IMR-90 (cell line): ENCODE results near the gene NDEL1. TPM values are rescaled to one million over a fixed set of nuclear protein-coding genes. Genes with fewer than 3 reads are reported as not detected.

Experiments
- ATAC-seq: fragments of 200-7000 bp; cut with Tn5 transposase; 2 replicates; pipeline ENCODE4 v1.9.1; 2020; ENCODE audit warnings: low read depth, mild to moderate bottlenecking, moderate library complexity
- BruUV-seq: library from RNA; stranded (reverse); fragments of 400-500 nt; replicated peaks from 2 replicates; lab custom pipeline; 2021; lab: Mats Ljungman, UMichigan
- CTCF ChIA-PET: fragments of 300-600 bp; formaldehyde crosslinking; extraction: SDS; loops from one replicate; lab custom pipeline; 2021; ENCODE audit warnings: antibody characterized with exemption; lab: Yijun Ruan, JAX
- POLR2A ChIA-PET: fragments of 300-600 bp; sonication (Branson Sonifier 250); formaldehyde crosslinking; loops from one replicate; lab custom pipeline; 2022; ENCODE audit warnings: antibody characterized with exemption; ENCODE audit not compliant: unreplicated experiment; lab: Charles Lee
- DNase-seq: peaks from one replicate; pipeline ENCODE4 v3.0.0; 2013
- H2AFZ ChIP-seq: replicated peaks from 2 replicates; pipeline ENCODE3; 2013; ENCODE audit warnings: low read length, mild to moderate bottlenecking; ENCODE audit not compliant: poor library complexity
- H2AK5ac ChIP-seq: 2 replicates; pipeline ENCODE4 v1.6.1; 2013; ENCODE audit warnings: low read depth, low read length, inconsistent platforms
- H2AK9ac ChIP-seq: replicated peaks from 2 replicates; pipeline ENCODE3; 2013; ENCODE audit warnings: mild to moderate bottlenecking, low read depth, low read length, moderate library complexity; ENCODE audit not compliant: poor library complexity
- H2BK120ac ChIP-seq: 2 replicates; pipeline ENCODE4 v1.6.1; 2013; ENCODE audit warnings: low read depth, low read length, inconsistent platforms
- H2BK15ac ChIP-seq: 3 replicates; pipeline ENCODE4 v1.6.1; 2013; ENCODE audit warnings: low read depth, low read length, inconsistent platforms
- H2BK20ac ChIP-seq: 2 replicates; pipeline ENCODE4 v1.6.1; 2013; ENCODE audit warnings: low read depth, mild to moderate bottlenecking, inconsistent platforms, low read length, moderate library complexity
- H2BK5ac ChIP-seq: 2 replicates; pipeline ENCODE4 v1.6.1; 2013; ENCODE audit warnings: mild to moderate bottlenecking, low read depth, low read length, inconsistent platforms; ENCODE audit not compliant: poor library complexity, severe bottlenecking
- H3K14ac ChIP-seq: replicated peaks from 2 replicates; pipeline ENCODE4 v1.6.1; 2013; ENCODE audit warnings: low read depth, low read length, inconsistent platforms
- H3K18ac ChIP-seq: 2 replicates; pipeline ENCODE4 v1.6.1; 2013; ENCODE audit warnings: low read depth, low read length, control low read depth
- H3K23ac ChIP-seq: 2 replicates; pipeline ENCODE4 v1.6.1; 2013; ENCODE audit warnings: low read depth, low read length, inconsistent platforms
- H3K27ac ChIP-seq: 2 replicates; pipeline ENCODE4 v1.5.1; 2013; ENCODE audit warnings: mild to moderate bottlenecking, control low read depth, low read length; ENCODE audit not compliant: insufficient read depth
- H3K27me3 ChIP-seq: 2 replicates; pipeline ENCODE4 v1.6.1; 2013; ENCODE audit warnings: low read length; ENCODE audit not compliant: control insufficient read depth, insufficient read depth
- H3K36me3 ChIP-seq: 2 replicates; pipeline ENCODE4 v1.6.1; 2013; ENCODE audit warnings: low read length, mixed read lengths; ENCODE audit not compliant: control insufficient read depth, insufficient read depth
- H3K4ac ChIP-seq: 2 replicates; pipeline ENCODE4 v1.6.1; 2013; ENCODE audit warnings: low read depth, low read length, inconsistent platforms
- H3K4me1 ChIP-seq: 2 replicates; pipeline ENCODE4 v1.6.1; 2013; ENCODE audit warnings: low read length, mixed read lengths; ENCODE audit not compliant: control insufficient read depth, insufficient read depth
- H3K4me2 ChIP-seq: 2 replicates; pipeline ENCODE4 v1.6.1; 2013; ENCODE audit warnings: low read depth, mild to moderate bottlenecking, control low read depth, low read length, moderate library complexity
- H3K4me3 ChIP-seq: 2 replicates; pipeline ENCODE4 v1.5.1; 2013; ENCODE audit warnings: low read depth, mild to moderate bottlenecking, control low read depth, low read length, moderate library complexity; ENCODE audit not compliant: insufficient read depth
- H3K56ac ChIP-seq: 2 replicates; pipeline ENCODE4 v1.6.1; 2013; ENCODE audit warnings: low read length, inconsistent platforms; ENCODE audit not compliant: insufficient read depth; ENCODE audit errors: extremely low read depth
- H3K79me1 ChIP-seq, 2 experiments: 2 replicates each; pipeline ENCODE4 v1.6.1; 2013; ENCODE audit warnings: low read length in 2 of 2, inconsistent platforms in 1 of 2, low read depth in 1 of 2
- H3K9ac ChIP-seq: 2 replicates; pipeline ENCODE4 v1.6.1; 2013; ENCODE audit warnings: low read depth, low read length, control low read depth
- H3K9me1 ChIP-seq: 2 replicates; pipeline ENCODE4 v1.6.1; 2013; ENCODE audit warnings: low read length, inconsistent platforms; ENCODE audit not compliant: insufficient read depth
- H3K9me3 ChIP-seq: 2 replicates; pipeline ENCODE4 v1.6.1; 2013; ENCODE audit warnings: low read length; ENCODE audit not compliant: control insufficient read depth, insufficient read depth
- H4K20me1 ChIP-seq: 2 replicates; pipeline ENCODE4 v1.6.1; 2013; ENCODE audit warnings: low read length, inconsistent platforms; ENCODE audit not compliant: insufficient read depth
- H4K5ac ChIP-seq: 2 replicates; pipeline ENCODE4 v1.6.1; 2013; ENCODE audit warnings: mild to moderate bottlenecking, low read depth, low read length, control low read depth
- H4K8ac ChIP-seq, 2 experiments: 2 replicates each; pipeline ENCODE4 v1.6.1; 2013; ENCODE audit warnings: low read depth in 2 of 2, low read length in 2 of 2, control low read depth in 1 of 2, inconsistent platforms in 1 of 2
- H4K91ac ChIP-seq: 2 replicates; pipeline ENCODE4 v1.6.1; 2013; ENCODE audit warnings: low read depth, low read length, inconsistent platforms; ENCODE audit not compliant: insufficient read depth
- BHLHE40 ChIP-seq: fragments of 150-350 bp; IDR thresholded peaks from 2 replicates; pipeline ENCODE4 v1.6.1; 2016; ENCODE audit warnings: mild to moderate bottlenecking, low read depth, low read length
- CEBPB ChIP-seq: IDR thresholded peaks from 2 replicates; pipeline ENCODE4 v1.6.1; 2012; ENCODE audit warnings: low read depth, low read length, improper control_type of control experiment
- CHD1 ChIP-seq: IDR thresholded peaks from 2 replicates; pipeline ENCODE4 v1.6.1; 2012; ENCODE audit warnings: low read depth, low read length, improper control_type of control experiment
- CTCF ChIP-seq: conservative IDR thresholded peaks from 2 replicates; pipeline ENCODE4 v1.5.1; 2012; ENCODE audit warnings: mild to moderate bottlenecking, low read depth, low read length, improper control_type of control experiment
- FOS ChIP-seq: fragments of 150-350 bp; IDR thresholded peaks from 2 replicates; pipeline ENCODE4 v1.6.1; 2016; ENCODE audit warnings: low read depth, low read length
- MAFK ChIP-seq: IDR thresholded peaks from 2 replicates; pipeline ENCODE4 v1.6.1; 2012; ENCODE audit warnings: low read depth, low read length, improper control_type of control experiment
- MXI1 ChIP-seq: IDR thresholded peaks from 2 replicates; pipeline ENCODE4 v1.6.1; 2012; ENCODE audit warnings: low read depth, mild to moderate bottlenecking, low read length, moderate library complexity, borderline replicate concordance
- NFE2L2 ChIP-seq: fragments of 150-350 bp; IDR thresholded peaks from 2 replicates; pipeline ENCODE4 v1.6.1; 2016; ENCODE audit warnings: low read depth, mild to moderate bottlenecking, low read length
- POLR2A ChIP-seq: IDR thresholded peaks from 2 replicates; pipeline ENCODE4 v1.6.1; 2012; ENCODE audit warnings: mild to moderate bottlenecking, low read depth, low read length
- RAD21 ChIP-seq: IDR thresholded peaks from 2 replicates; pipeline ENCODE4 v1.6.1; 2012; ENCODE audit warnings: low read length, improper control_type of control experiment
- RCOR1 ChIP-seq: IDR thresholded peaks from 2 replicates; pipeline ENCODE4 v1.6.1; 2012; ENCODE audit warnings: mild to moderate bottlenecking, low read length, improper control_type of control experiment; ENCODE audit not compliant: insufficient replicate concordance
- RFX5 ChIP-seq: IDR thresholded peaks from 2 replicates; pipeline ENCODE4 v1.8.0; 2012; ENCODE audit warnings: low read depth, mild to moderate bottlenecking, low read length, moderate library complexity
- SMC3 ChIP-seq: fragments of 150-350 bp; IDR thresholded peaks from 2 replicates; pipeline ENCODE4 v1.6.1; 2016; ENCODE audit warnings: low read depth, mild to moderate bottlenecking, antibody characterized with exemption, low read length, moderate library complexity
- USF2 ChIP-seq: fragments of 150-350 bp; IDR thresholded peaks from 2 replicates; pipeline ENCODE4 v1.6.1; 2017; ENCODE audit warnings: mild to moderate bottlenecking, antibody characterized with exemption, low read length, low read depth
- WGBS, 2 experiments: methylation state at CpG; one replicate each; pipeline versions ENCODE4 v1.1.5 to v1.1.7; 2013; ENCODE audit warnings: missing lambda C conversion rate in 2 of 2; ENCODE audit not compliant: insufficient read length in 1 of 2; ENCODE audit errors: extremely low coverage in 2 of 2; 5-methylcytosine and 5-hydroxymethylcytosine counted together
- dilution Hi-C: fragments of 300-500 bp; cut with HindIII; formaldehyde crosslinking; loops from one replicate; pipeline ENCODE4 v1.14.3; 2018; ENCODE audit warnings: low sequenced_read_pairs; ENCODE audit not compliant: unreplicated experiment
- in situ Hi-C: fragments of 300-500 bp; cut with MboI; formaldehyde crosslinking; loops from 3 replicates; pipeline ENCODE4 v1.14.3; 2019; ENCODE audit warnings: low sequenced_read_pairs, inconsistent platforms, mixed read lengths
- intact Hi-C: fragments of 100-400 bp; cut with micrococcal nuclease; formaldehyde crosslinking; loops from 2 replicates; pipeline ENCODE4 v1.10.0; 2022
- polyA plus RNA-seq, 3 experiments: library from polyadenylated mRNA; depleted of rRNA; stranded (reverse); fragments of >200 nt; gene quantifications; 2 replicates each; pipeline ENCODE4 v1.2.3, GENCODE V29; 2012; ENCODE audit warnings: low replicate concordance in 1 of 3
- total RNA-seq: library from RNA; depleted of rRNA; stranded (reverse); fragments of >200 nt; gene quantifications from 2 replicates; pipeline ENCODE4 v1.2.3, GENCODE V29; 2012

NDEL1 gene
- total and polyA plus RNA-seq, 2 of the 4 experiments (the other 2 are of a cell fraction) = 28.9 to 95.6 TPM

- no peak overlapping the region for H2BK120ac ChIP-seq
- H3K79me1 ChIP-seq = peaks cover 33 to 46% of the 10 kb centered on the region in 2 experiments
- H3K56ac ChIP-seq = no peak overlapping the region
- no peak overlapping the region for H3K18ac ChIP-seq
- intact Hi-C loops = no loop called here
- ChIA-PET POLR2A (no interaction called here), CTCF (interaction anchor here (0.5 kb wide), 1 partner anchor 68 kb away, joined by 3 read pairs; no protein-coding TSS in a partner anchor)
- H3K4ac ChIP-seq = no peak overlapping the region
- H4K8ac ChIP-seq = no peak overlapping the region
- H3K4me3 ChIP-seq = no peak overlapping the region
- no peaks in the 10 kb centered on the region for H3K9me1 ChIP-seq
- no peak overlapping the region for H2BK20ac ChIP-seq
- H4K20me1 ChIP-seq = peaks cover 12% of the 10 kb centered on the region; the same call in 1 of the 2 replicates
- no peak overlapping the region for H3K9ac ChIP-seq
- peaks cover 51% of the 10 kb centered on the region for H3K36me3 ChIP-seq
- H3K23ac ChIP-seq = no peak overlapping the region
- no peaks in the 10 kb centered on the region for H3K9me3 ChIP-seq
- no TSS peak for BruUV-seq
- H3K14ac ChIP-seq = no peak overlapping the region
- H2AFZ ChIP-seq = no peak overlapping the region
- no peaks in the 10 kb centered on the region for H3K27me3 ChIP-seq
- dilution Hi-C loops = no loop called here
- no peak overlapping the region for H2BK15ac ChIP-seq
- H2BK5ac ChIP-seq = no peak overlapping the region
- ATAC-seq = no peak
- H3K27ac ChIP-seq = no peak overlapping the region
- no peak overlapping the region for H2AK9ac ChIP-seq
- in situ Hi-C loops = no loop called here
- H4K91ac ChIP-seq = no peak overlapping the region
- no CpG with 5 or more reads among the region's 3 CpGs for WGBS, 2 experiments
- H3K4me2 ChIP-seq = no peak overlapping the region
- TF ChIP-seq SMC3 (no peak), BHLHE40 (no peak), RAD21 (no peak), USF2 (no peak), MXI1 (no peak), CEBPB (no peak), FOS (no peak), RFX5 (no peak), CTCF (no peak), CHD1 (no peak), RCOR1 (no peak), POLR2A (no peak), NFE2L2 (no peak), MAFK (no peak)
- no peak overlapping the region for H4K5ac ChIP-seq
- no peak overlapping the region for H2AK5ac ChIP-seq
- no peak for DNase-seq
- no peaks in the 10 kb centered on the region for H3K4me1 ChIP-seq
Measured at GRCh38 chr17:8453326-8453725, 17.6 kb downstream of the NDEL1 start.
